HepG2 (cell line): ENCODE measurements around the gene PAX7. TPM values are rescaled to one million over a fixed set of nuclear protein-coding genes. Genes with fewer than 3 reads are reported as not detected.

Experiments used
- ATAC-seq: fragments of 200-7000 bp; cut with Tn5 transposase; 3 replicates; pipeline ENCODE4 v1.9.1; 2020; ENCODE audit warnings: mild to moderate bottlenecking, moderate library complexity
- BruUV-seq: library from RNA; stranded (reverse); fragments of 400-500 nt; replicated peaks from 2 replicates; lab custom pipeline; 2021; lab: Mats Ljungman, UMichigan
- CTCF ChIA-PET: fragments of 300-600 bp; formaldehyde crosslinking; extraction: SDS; loops from one replicate; lab custom pipeline; 2021; ENCODE audit warnings: low total read pairs, inconsistent platforms, low intra/inter-chr PET ratio; lab: Yijun Ruan, JAX
- POLR2A ChIA-PET: fragments of 350-600 bp; sonication (Branson Sonifier 250); formaldehyde crosslinking; loops from one replicate; lab custom pipeline; 2020; ENCODE audit warnings: antibody characterized with exemption, inconsistent platforms; lab: Yijun Ruan, JAX
- DNase-seq: peaks from one replicate; pipeline ENCODE4 v3.0.0-alpha.2; 2015; ENCODE audit warnings: low spot score
- FAIRE-seq: peaks from 3 replicates; lab custom pipeline; 2011; peaks lifted over from hg19 to GRCh38; lab: Jason Lieb, UNC
- H2AFZ ChIP-seq: one replicate; pipeline ENCODE4 v1.6.1; 2011; ENCODE audit warnings: low read length, inconsistent platforms
- H3K27ac ChIP-seq: fragments of 300-600 bp; 3 replicates; pipeline ENCODE4 v1.8.0; 2011; ENCODE audit warnings: mixed run types, mild to moderate bottlenecking, mixed read lengths, low read length, inconsistent platforms; ENCODE audit not compliant: insufficient read depth; ENCODE audit errors: extremely low read length
- H3K27me3 ChIP-seq, 2 experiments: fragments of 200-600 bp in 1 of 2; 2 replicates in 1 of 2; 3 replicates in 1 of 2; pipeline versions ENCODE4 v1.6.0 to v1.8.0; 2011; ENCODE audit warnings: low read length in 2 of 2, mild to moderate bottlenecking in 2 of 2, moderate library complexity in 2 of 2, inconsistent platforms in 1 of 2; ENCODE audit not compliant: insufficient read depth in 2 of 2, control insufficient read depth in 1 of 2
- H3K36me3 ChIP-seq, 2 experiments: fragments of 200-600 bp in 1 of 2; replicated peaks in 1 of 2; 2 replicates in 1 of 2; 3 replicates in 1 of 2; pipeline versions ENCODE4 v1.5.1 to v1.8.0; 2011; ENCODE audit warnings: low read length in 2 of 2, inconsistent platforms in 1 of 2; ENCODE audit not compliant: insufficient read depth in 2 of 2, control insufficient read depth in 1 of 2
- H3K4me1 ChIP-seq: 2 replicates; pipeline ENCODE4 v1.5.1; 2012; ENCODE audit warnings: low read length, inconsistent platforms; ENCODE audit not compliant: insufficient read depth
- H3K4me2 ChIP-seq: 2 replicates; pipeline ENCODE4 v1.6.0; 2011; ENCODE audit warnings: low read depth, low read length, inconsistent platforms
- H3K4me3 ChIP-seq, 3 experiments: fragments of 200-600 bp in 1 of 3; sonication (generic), shearing (Covaris generic) in 1 of 3; replicated peaks in 1 of 3; 2 replicates each; pipeline ENCODE4 v1.5.1; 2011 to 2016; ENCODE audit warnings: low read length in 3 of 3, inconsistent platforms in 2 of 3, low read depth in 2 of 3, mild to moderate bottlenecking in 2 of 3, control low read depth in 1 of 3, mixed read lengths in 1 of 3; ENCODE audit not compliant: insufficient read depth in 1 of 3
- H3K79me2 ChIP-seq: one replicate; pipeline ENCODE4 v1.6.1; 2011; ENCODE audit warnings: low read length, inconsistent platforms; ENCODE audit not compliant: insufficient read depth
- H3K9ac ChIP-seq: 2 replicates; pipeline ENCODE4 v1.6.0; 2011; ENCODE audit warnings: mild to moderate bottlenecking, low read depth, low read length, inconsistent platforms; ENCODE audit not compliant: insufficient read depth
- H3K9me3 ChIP-seq: 2 replicates; pipeline ENCODE4 v1.5.1; 2012; ENCODE audit warnings: mild to moderate bottlenecking, low read length
- H4K20me1 ChIP-seq: 2 replicates; pipeline ENCODE4 v1.6.0; 2011; ENCODE audit warnings: inconsistent platforms, mild to moderate bottlenecking, low read length, moderate library complexity; ENCODE audit not compliant: insufficient read depth
- CENPBD1 ChIP-seq: sonication (generic); formaldehyde crosslinking; IDR thresholded peaks from 2 replicates; pipeline ENCODE4 v1.8.0; 2022; ENCODE audit warnings: missing genetic modification reagents, low read depth, mild to moderate bottlenecking, borderline replicate concordance
- CTCF ChIP-seq: sonication (generic); formaldehyde crosslinking; IDR thresholded peaks from 2 replicates; pipeline ENCODE4 v1.5.0; 2020; ENCODE audit warnings: mild to moderate bottlenecking, missing genetic modification reagents, moderate library complexity
- FOXK1 ChIP-seq: sonication (generic); formaldehyde crosslinking; IDR thresholded peaks from 2 replicates; pipeline ENCODE4 v1.4.0; 2020; ENCODE audit warnings: low read depth, missing genetic modification reagents, borderline replicate concordance
- GRHL1 ChIP-seq: sonication (generic); formaldehyde crosslinking; conservative IDR thresholded peaks from 2 replicates; pipeline ENCODE4 v1.8.0; 2022; ENCODE audit warnings: missing genetic modification reagents
- HMGA1 ChIP-seq: sonication (generic); formaldehyde crosslinking; conservative IDR thresholded peaks from 2 replicates; pipeline ENCODE4 v1.4.0; 2020; ENCODE audit warnings: missing genetic modification reagents
- LBX2 ChIP-seq: sonication (generic); formaldehyde crosslinking; IDR thresholded peaks from 2 replicates; pipeline ENCODE4 v1.5.0; 2020; ENCODE audit warnings: missing genetic modification reagents, mild to moderate bottlenecking, borderline replicate concordance
- RCOR2 ChIP-seq: IDR thresholded peaks from 2 replicates; pipeline ENCODE4 v1.6.1; 2016; ENCODE audit warnings: missing biosample characterization, missing genetic modification reagents
- STAG1 ChIP-seq: sonication (generic); formaldehyde crosslinking; IDR thresholded peaks from 2 replicates; pipeline ENCODE4 v1.4.0; 2020; ENCODE audit warnings: missing genetic modification reagents
- ZKSCAN5 ChIP-seq: sonication (generic); formaldehyde crosslinking; IDR thresholded peaks from 2 replicates; pipeline ENCODE4 v1.5.1; 2020; ENCODE audit warnings: mild to moderate bottlenecking, missing genetic modification reagents
- ZNF687 ChIP-seq: sonication (generic); formaldehyde crosslinking; IDR thresholded peaks from 2 replicates; pipeline ENCODE4 v1.5.1; 2020; ENCODE audit warnings: mild to moderate bottlenecking, missing genetic modification reagents, moderate library complexity
- ZNF768 ChIP-seq: sonication (generic); formaldehyde crosslinking; IDR thresholded peaks from 2 replicates; pipeline ENCODE4 v1.4.0; 2020; ENCODE audit warnings: missing genetic modification reagents
- ZSCAN20 ChIP-seq: sonication (generic); formaldehyde crosslinking; IDR thresholded peaks from 2 replicates; pipeline ENCODE4 v1.4.0; 2020; ENCODE audit warnings: missing genetic modification reagents, mild to moderate bottlenecking, borderline replicate concordance
- WGBS: methylation state at CpG from one replicate; pipeline ENCODE4 v1.1.6; 2017; ENCODE audit warnings: low lambda C conversion rate; 5-methylcytosine and 5-hydroxymethylcytosine counted together
- in situ Hi-C: cut with HindIII; loops from 2 replicates; pipeline ENCODE4 v1.10.0; 2017; ENCODE audit warnings: low pct_unique_long_range_greater_than_20kb; ENCODE audit not compliant: extremely low pct_ligation_motif_present
- intact Hi-C: fragments of 100-400 bp; cut with micrococcal nuclease; formaldehyde crosslinking; loops from one replicate; pipeline ENCODE4 v1.10.0; 2022; ENCODE audit not compliant: unreplicated experiment
- polyA plus RNA-seq, 8 experiments: library from polyadenylated mRNA; depleted of rRNA in 3 of 8; stranded (reverse) in 7 of 8; unstranded in 1 of 8; fragments of >200 nt; fragmentation: Illumina TruSeq in 4 of 8; extraction: Trizol in 4 of 8; gene quantifications; 2 replicates each; pipeline versions ENCODE4 v1.2.1 to v1.2.3, GENCODE V29; 2011 to 2016; ENCODE audit warnings: low read depth in 4 of 8, missing spikeins in 1 of 8, mixed read lengths in 1 of 8; ENCODE audit not compliant: insufficient read depth in 1 of 8
- total RNA-seq, 5 experiments: library from RNA; depleted of rRNA; stranded (reverse); fragments of >200 nt; fragmentation: Illumina TruSeq; extraction: Trizol; gene quantifications; 2 replicates each; pipeline ENCODE4 v1.2.3, GENCODE V29; 2016; ENCODE audit warnings: low read depth in 1 of 5

Gene PAX7
- total and polyA plus RNA-seq, 2 of the 13 experiments (the other 11 are each of a cell fraction or from before 2014, with no cell fraction given): not detected

- TF ChIP-seq CTCF (peak; percentile 48), STAG1 (CRISPR knock-in tag) (peak; percentile 43), ZNF687 (CRISPR knock-in tag) (peak; percentile 36), ZNF768 (0 out of 2 replicates have a peak, but pooled peaks have one; percentile 10), FOXK1 (CRISPR knock-in tag) (no peak)
These were observed 72.5 kb downstream of the PAX7 start (continued) for GRCh38 chr1:18703041-18703621.

GRCh38 chr1:18705811-18706210, 75.2 kb downstream of the PAX7 start:
- intact Hi-C loops (no loop called here), in situ Hi-C loops (no loop called here)
- FAIRE-seq: no peak
- POLR2A ChIA-PET: no interaction called here
- WGBS: 32% methylated on average over 4 of the region's 12 CpGs
- CTCF ChIA-PET: no interaction called here
- Histone ChIP-seq H3K27ac (no peak overlapping the region), H4K20me1 (no peaks in the 10 kb centered on the region), H3K4me2 (no peak overlapping the region), H3K9ac (no peak overlapping the region), H3K36me3 (no peaks in the 10 kb centered on the region), H3K79me2 (no peaks in the 10 kb centered on the region), H2AFZ (no peak overlapping the region), H3K27me3 (peaks cover 9 to 61% of the 10 kb centered on the region in 2 experiments; a peak in 4 of 5 replicates), H3K9me3 (no peaks in the 10 kb centered on the region), H3K4me3 (no peak overlapping the region), H3K4me1 (no peaks in the 10 kb centered on the region)
- no peak for ATAC-seq
- DNase-seq: no peak
- no TSS peak for BruUV-seq
- TF ChIP-seq LBX2 (CRISPR knock-in tag) (no peak), ZSCAN20 (CRISPR knock-in tag) (no peak), CENPBD1 (CRISPR knock-in tag) (no peak), ZKSCAN5 (CRISPR knock-in tag) (no peak), GRHL1 (CRISPR knock-in tag) (no peak), HMGA1 (CRISPR knock-in tag) (no peak), RCOR2 (no peak)
